Endothelial cell of umbilical vein (primary cell): ENCODE data around the gene TET1.

Experiments
- CTCF ChIP-seq, 2 donors: IDR thresholded peaks; 1 replicate in 1 of 2; 2 replicates in 1 of 2; pipeline ENCODE4 v1.5.1; 2011; ENCODE audit warnings: low read length in 2 of 2, mild to moderate bottlenecking in 2 of 2, moderate library complexity in 2 of 2, control low read depth in 1 of 2, inconsistent platforms in 1 of 2, low read depth in 1 of 2; ENCODE audit not compliant: insufficient read depth in 1 of 2; ENCODE audit errors: extremely low read depth in 1 of 2
- EZH2 ChIP-seq: IDR thresholded peaks from 2 replicates; pipeline ENCODE4 v1.6.1; 2012; ENCODE audit warnings: borderline replicate concordance, low read depth, mild to moderate bottlenecking, moderate library complexity, low read length, inconsistent platforms; ENCODE audit not compliant: severe bottlenecking
- FOS ChIP-seq: IDR thresholded peaks from 2 replicates; pipeline ENCODE4 v1.6.1; 2011; ENCODE audit warnings: mild to moderate bottlenecking, low read length, moderate library complexity, borderline replicate concordance; ENCODE audit not compliant: insufficient read depth
- JUN ChIP-seq: IDR thresholded peaks from 2 replicates; pipeline ENCODE4 v1.6.1; 2011; ENCODE audit warnings: borderline replicate concordance, low read depth; ENCODE audit not compliant: insufficient read length, insufficient read depth
- MAX ChIP-seq: IDR thresholded peaks from 2 replicates; pipeline ENCODE4 v1.6.1; 2011; ENCODE audit not compliant: insufficient read depth, insufficient read length
- POLR2A ChIP-seq: IDR thresholded peaks from 2 replicates; pipeline ENCODE4 v1.6.1; 2012; ENCODE audit warnings: low read depth, mild to moderate bottlenecking, control low read depth, low read length
- POLR2AphosphoS5 ChIP-seq: IDR thresholded peaks from 2 replicates; pipeline ENCODE4 v1.6.1; 2012; ENCODE audit warnings: low read depth, mild to moderate bottlenecking, control low read depth, low read length, moderate library complexity; ENCODE audit not compliant: insufficient read depth

- TF ChIP-seq CTCF (IDR thresholded peaks at IDR 0.05; ENCODE audit: extremely low read depth in 1 of 2, insufficient read depth in 1 of 2, low read depth in 1 of 2, low read length in 2 of 2) (no peak), POLR2A (no peak), FOS (no peak), EZH2 (no peak), POLR2AphosphoS5 (no peak), JUN (no peak), MAX (no peak)
Measured at GRCh38 chr10:68705548-68705947, 145.4 kb downstream of the TET1 start.
